GM12878 (cell line): Measurements from ENCODE around the gene LDLRAD3. TPM values are rescaled to one million over a fixed set of nuclear protein-coding genes. Genes with fewer than 3 reads are reported as not detected.

ENCODE experiments used
- CBX3 ChIP-seq: fragments of 200-600 bp; sonication (generic); IDR thresholded peaks from 2 replicates; pipeline ENCODE4 v1.6.1; 2016; ENCODE audit warnings: low read depth, borderline replicate concordance
- EGR1 ChIP-seq, 2 experiments: IDR thresholded peaks; 1 replicate in 1 of 2; 2 replicates in 1 of 2; pipeline ENCODE4 v1.6.1; 2011 to 2012; ENCODE audit warnings: low read depth in 2 of 2, low read length in 2 of 2, borderline replicate concordance in 1 of 2, mild to moderate bottlenecking in 1 of 2, moderate library complexity in 1 of 2
- KLF5 ChIP-seq: fragments of 450-650 bp; IDR thresholded peaks from 2 replicates; pipeline ENCODE4 v1.6.1; 2014; ENCODE audit warnings: mild to moderate bottlenecking; ENCODE audit not compliant: partially characterized antibody
- NFIC ChIP-seq: IDR thresholded peaks from 2 replicates; pipeline ENCODE4 v1.6.1; 2012; ENCODE audit warnings: low read depth, mild to moderate bottlenecking, inconsistent platforms, low read length, moderate library complexity
- PAX5 ChIP-seq: IDR thresholded peaks from 2 replicates; pipeline ENCODE4 v1.6.1; 2011; ENCODE audit warnings: low read depth, low read length, borderline replicate concordance
- POLR2AphosphoS2 ChIP-seq: IDR thresholded peaks from 2 replicates; pipeline ENCODE4 v1.6.1; 2011; ENCODE audit warnings: low read depth, mild to moderate bottlenecking, low read length, improper control_type of control experiment, moderate library complexity
- WRNIP1 ChIP-seq: IDR thresholded peaks from 2 replicates; pipeline ENCODE4 v1.6.1; 2011; ENCODE audit warnings: low read depth, low read length, improper control_type of control experiment, borderline replicate concordance
- YY1 ChIP-seq: IDR thresholded peaks from 2 replicates; pipeline ENCODE4 v1.6.1; 2011; ENCODE audit warnings: low read depth, mild to moderate bottlenecking, low read length
- ZNF384 ChIP-seq: IDR thresholded peaks from 2 replicates; pipeline ENCODE4 v1.6.1; 2012; ENCODE audit warnings: low read depth, mild to moderate bottlenecking, low read length, improper control_type of control experiment, borderline replicate concordance
- polyA plus RNA-seq, 11 experiments: library from polyadenylated mRNA; depleted of rRNA in 4 of 11; unstranded in 6 of 11; stranded (reverse) in 5 of 11; fragments of >200 nt; fragmentation: Nextera tagmentation in 4 of 11; fragmentation: Illumina TruSeq in 1 of 11; extraction: Ambion mirVana in 4 of 11; extraction: Trizol in 1 of 11; gene quantifications; 1 replicate in 1 of 11; 2 replicates in 10 of 11; pipeline versions ENCODE4 v1.2.1 to v1.2.3, GENCODE V29; 2011 to 2016; ENCODE audit warnings: inconsistent platforms in 2 of 11, missing spikeins in 2 of 11, low read depth in 1 of 11
- total RNA-seq, 4 experiments: library from RNA; depleted of rRNA in 3 of 4; stranded (reverse); fragments of >200 nt in 3 of 4; fragmentation: Illumina TruSeq in 1 of 4; extraction: Trizol in 1 of 4; gene quantifications; 2 replicates each; pipeline versions ENCODE4 v1.2.1 to v1.2.3, GENCODE V29; 2013 to 2021
- TF ChIP-seq, protein P1 (sequence below): IDR thresholded peaks from 2 replicates; pipeline ENCODE4 v1.6.1; 2012; ENCODE audit warnings: improper control_type of control experiment, low read depth, low read length; ENCODE audit not compliant: insufficient replicate concordance
- TF ChIP-seq, protein P2 (sequence below): fragments of 450-650 bp; formaldehyde crosslinking; IDR thresholded peaks from 2 replicates; pipeline ENCODE4 v1.5.0; 2022; ENCODE audit warnings: mild to moderate bottlenecking, missing genetic modification characterization
- TF ChIP-seq, protein P3 (sequence below): fragments of 450-650 bp; formaldehyde crosslinking; IDR thresholded peaks from 2 replicates; pipeline ENCODE4 v1.4.0; 2020; ENCODE audit warnings: mild to moderate bottlenecking, moderate library complexity
- TF ChIP-seq, protein P4 (sequence below): IDR thresholded peaks from 2 replicates; pipeline ENCODE4 v1.6.1; 2011; ENCODE audit warnings: mild to moderate bottlenecking, low read depth, low read length, moderate library complexity; ENCODE audit not compliant: insufficient replicate concordance
- TF ChIP-seq, protein P5 (sequence below): IDR thresholded peaks from 2 replicates; pipeline ENCODE4 v1.6.1; 2011; ENCODE audit warnings: low read depth, mild to moderate bottlenecking, low read length, moderate library complexity, borderline replicate concordance; ENCODE audit errors: extremely low read depth

Gene LDLRAD3
- total and polyA plus RNA-seq, 10 of the 15 experiments (the other 5 are each of a cell fraction or from before 2014, with no cell fraction given): 2.5 to 17.2 (median 10.7) TPM

DNA sequence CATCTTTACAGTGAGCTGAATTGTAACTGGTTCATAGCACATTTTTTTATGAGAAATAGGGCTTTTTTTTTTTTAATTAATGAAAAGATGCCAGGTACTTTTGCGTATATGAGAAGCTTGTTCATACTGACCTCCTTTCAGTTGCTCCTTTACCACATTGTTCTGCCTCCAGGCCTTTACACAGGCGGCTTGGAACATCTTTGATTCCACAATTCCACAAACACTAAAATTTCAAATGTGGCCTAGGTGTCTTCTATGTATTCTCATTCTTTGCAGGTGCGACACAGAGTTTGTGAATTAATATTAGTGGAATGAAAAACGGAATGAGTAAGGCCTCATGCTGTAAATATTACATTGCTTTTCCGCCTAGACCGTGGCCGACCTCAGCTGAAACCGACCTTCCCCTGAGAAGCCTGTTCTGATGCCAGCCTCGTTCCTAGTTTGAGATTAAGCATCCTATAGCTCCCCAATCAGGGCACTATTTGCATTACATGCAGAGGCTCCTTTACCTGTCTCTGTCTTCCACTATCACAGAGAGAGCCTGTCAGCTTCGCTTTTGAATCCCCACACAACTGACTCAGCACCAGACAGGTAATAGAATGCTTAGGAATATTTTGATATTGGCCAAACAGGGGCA, 125.8 kb downstream of the LDLRAD3 start (continued):
- TF ChIP-seq, protein P1, sequence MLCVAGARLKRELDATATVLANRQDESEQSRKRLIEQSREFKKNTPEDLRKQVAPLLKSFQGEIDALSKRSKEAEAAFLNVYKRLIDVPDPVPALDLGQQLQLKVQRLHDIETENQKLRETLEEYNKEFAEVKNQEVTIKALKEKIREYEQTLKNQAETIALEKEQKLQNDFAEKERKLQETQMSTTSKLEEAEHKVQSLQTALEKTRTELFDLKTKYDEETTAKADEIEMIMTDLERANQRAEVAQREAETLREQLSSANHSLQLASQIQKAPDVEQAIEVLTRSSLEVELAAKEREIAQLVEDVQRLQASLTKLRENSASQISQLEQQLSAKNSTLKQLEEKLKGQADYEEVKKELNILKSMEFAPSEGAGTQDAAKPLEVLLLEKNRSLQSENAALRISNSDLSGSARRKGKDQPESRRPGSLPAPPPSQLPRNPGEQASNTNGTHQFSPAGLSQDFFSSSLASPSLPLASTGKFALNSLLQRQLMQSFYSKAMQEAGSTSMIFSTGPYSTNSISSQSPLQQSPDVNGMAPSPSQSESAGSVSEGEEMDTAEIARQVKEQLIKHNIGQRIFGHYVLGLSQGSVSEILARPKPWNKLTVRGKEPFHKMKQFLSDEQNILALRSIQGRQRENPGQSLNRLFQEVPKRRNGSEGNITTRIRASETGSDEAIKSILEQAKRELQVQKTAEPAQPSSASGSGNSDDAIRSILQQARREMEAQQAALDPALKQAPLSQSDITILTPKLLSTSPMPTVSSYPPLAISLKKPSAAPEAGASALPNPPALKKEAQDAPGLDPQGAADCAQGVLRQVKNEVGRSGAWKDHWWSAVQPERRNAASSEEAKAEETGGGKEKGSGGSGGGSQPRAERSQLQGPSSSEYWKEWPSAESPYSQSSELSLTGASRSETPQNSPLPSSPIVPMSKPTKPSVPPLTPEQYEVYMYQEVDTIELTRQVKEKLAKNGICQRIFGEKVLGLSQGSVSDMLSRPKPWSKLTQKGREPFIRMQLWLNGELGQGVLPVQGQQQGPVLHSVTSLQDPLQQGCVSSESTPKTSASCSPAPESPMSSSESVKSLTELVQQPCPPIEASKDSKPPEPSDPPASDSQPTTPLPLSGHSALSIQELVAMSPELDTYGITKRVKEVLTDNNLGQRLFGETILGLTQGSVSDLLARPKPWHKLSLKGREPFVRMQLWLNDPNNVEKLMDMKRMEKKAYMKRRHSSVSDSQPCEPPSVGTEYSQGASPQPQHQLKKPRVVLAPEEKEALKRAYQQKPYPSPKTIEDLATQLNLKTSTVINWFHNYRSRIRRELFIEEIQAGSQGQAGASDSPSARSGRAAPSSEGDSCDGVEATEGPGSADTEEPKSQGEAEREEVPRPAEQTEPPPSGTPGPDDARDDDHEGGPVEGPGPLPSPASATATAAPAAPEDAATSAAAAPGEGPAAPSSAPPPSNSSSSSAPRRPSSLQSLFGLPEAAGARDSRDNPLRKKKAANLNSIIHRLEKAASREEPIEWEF: no peak
- no peak for TF ChIP-seq PAX5
- TF ChIP-seq CBX3: no peak
- no peak for TF ChIP-seq KLF5
- TF ChIP-seq NFIC: 0 out of 2 replicates have a peak, but pooled peaks have one; percentile 16
- TF ChIP-seq, protein P2, sequence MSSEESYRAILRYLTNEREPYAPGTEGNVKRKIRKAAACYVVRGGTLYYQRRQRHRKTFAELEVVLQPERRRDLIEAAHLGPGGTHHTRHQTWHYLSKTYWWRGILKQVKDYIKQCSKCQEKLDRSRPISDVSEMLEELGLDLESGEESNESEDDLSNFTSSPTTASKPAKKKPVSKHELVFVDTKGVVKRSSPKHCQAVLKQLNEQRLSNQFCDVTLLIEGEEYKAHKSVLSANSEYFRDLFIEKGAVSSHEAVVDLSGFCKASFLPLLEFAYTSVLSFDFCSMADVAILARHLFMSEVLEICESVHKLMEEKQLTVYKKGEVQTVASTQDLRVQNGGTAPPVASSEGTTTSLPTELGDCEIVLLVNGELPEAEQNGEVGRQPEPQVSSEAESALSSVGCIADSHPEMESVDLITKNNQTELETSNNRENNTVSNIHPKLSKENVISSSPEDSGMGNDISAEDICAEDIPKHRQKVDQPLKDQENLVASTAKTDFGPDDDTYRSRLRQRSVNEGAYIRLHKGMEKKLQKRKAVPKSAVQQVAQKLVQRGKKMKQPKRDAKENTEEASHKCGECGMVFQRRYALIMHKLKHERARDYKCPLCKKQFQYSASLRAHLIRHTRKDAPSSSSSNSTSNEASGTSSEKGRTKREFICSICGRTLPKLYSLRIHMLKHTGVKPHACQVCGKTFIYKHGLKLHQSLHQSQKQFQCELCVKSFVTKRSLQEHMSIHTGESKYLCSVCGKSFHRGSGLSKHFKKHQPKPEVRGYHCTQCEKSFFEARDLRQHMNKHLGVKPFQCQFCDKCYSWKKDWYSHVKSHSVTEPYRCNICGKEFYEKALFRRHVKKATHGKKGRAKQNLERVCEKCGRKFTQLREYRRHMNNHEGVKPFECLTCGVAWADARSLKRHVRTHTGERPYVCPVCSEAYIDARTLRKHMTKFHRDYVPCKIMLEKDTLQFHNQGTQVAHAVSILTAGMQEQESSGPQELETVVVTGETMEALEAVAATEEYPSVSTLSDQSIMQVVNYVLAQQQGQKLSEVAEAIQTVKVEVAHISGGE: no peak
- TF ChIP-seq YY1: no peak
- TF ChIP-seq, protein P3, sequence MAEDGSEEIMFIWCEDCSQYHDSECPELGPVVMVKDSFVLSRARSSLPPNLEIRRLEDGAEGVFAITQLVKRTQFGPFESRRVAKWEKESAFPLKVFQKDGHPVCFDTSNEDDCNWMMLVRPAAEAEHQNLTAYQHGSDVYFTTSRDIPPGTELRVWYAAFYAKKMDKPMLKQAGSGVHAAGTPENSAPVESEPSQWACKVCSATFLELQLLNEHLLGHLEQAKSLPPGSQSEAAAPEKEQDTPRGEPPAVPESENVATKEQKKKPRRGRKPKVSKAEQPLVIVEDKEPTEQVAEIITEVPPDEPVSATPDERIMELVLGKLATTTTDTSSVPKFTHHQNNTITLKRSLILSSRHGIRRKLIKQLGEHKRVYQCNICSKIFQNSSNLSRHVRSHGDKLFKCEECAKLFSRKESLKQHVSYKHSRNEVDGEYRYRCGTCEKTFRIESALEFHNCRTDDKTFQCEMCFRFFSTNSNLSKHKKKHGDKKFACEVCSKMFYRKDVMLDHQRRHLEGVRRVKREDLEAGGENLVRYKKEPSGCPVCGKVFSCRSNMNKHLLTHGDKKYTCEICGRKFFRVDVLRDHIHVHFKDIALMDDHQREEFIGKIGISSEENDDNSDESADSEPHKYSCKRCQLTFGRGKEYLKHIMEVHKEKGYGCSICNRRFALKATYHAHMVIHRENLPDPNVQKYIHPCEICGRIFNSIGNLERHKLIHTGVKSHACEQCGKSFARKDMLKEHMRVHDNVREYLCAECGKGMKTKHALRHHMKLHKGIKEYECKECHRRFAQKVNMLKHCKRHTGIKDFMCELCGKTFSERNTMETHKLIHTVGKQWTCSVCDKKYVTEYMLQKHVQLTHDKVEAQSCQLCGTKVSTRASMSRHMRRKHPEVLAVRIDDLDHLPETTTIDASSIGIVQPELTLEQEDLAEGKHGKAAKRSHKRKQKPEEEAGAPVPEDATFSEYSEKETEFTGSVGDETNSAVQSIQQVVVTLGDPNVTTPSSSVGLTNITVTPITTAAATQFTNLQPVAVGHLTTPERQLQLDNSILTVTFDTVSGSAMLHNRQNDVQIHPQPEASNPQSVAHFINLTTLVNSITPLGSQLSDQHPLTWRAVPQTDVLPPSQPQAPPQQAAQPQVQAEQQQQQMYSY (CRISPR knock-in tag): no peak
- no peak for TF ChIP-seq EGR1 (IDR thresholded peaks at IDR 0.05; ENCODE audit: borderline replicate concordance in 1 of 2, low read depth in 2 of 2, low read length in 2 of 2)
- TF ChIP-seq, protein P4, sequence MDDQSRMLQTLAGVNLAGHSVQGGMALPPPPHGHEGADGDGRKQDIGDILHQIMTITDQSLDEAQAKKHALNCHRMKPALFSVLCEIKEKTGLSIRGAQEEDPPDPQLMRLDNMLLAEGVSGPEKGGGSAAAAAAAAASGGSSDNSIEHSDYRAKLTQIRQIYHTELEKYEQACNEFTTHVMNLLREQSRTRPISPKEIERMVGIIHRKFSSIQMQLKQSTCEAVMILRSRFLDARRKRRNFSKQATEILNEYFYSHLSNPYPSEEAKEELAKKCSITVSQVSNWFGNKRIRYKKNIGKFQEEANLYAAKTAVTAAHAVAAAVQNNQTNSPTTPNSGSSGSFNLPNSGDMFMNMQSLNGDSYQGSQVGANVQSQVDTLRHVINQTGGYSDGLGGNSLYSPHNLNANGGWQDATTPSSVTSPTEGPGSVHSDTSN: no peak
- TF ChIP-seq POLR2AphosphoS2: no peak
- no peak for TF ChIP-seq WRNIP1
- 0 out of 2 replicates have a peak, but pooled peaks have one; percentile 42 for TF ChIP-seq ZNF384
- TF ChIP-seq, protein P5, sequence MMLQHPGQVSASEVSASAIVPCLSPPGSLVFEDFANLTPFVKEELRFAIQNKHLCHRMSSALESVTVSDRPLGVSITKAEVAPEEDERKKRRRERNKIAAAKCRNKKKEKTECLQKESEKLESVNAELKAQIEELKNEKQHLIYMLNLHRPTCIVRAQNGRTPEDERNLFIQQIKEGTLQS: no peak
